AG10803 (cell line): Measurements from ENCODE around the gene CDK11B.
A peak's percentile ranks its signal among the peaks of the same experiment; 100 is the strongest.
"Not testable (repeated sequence)": the region's sequence is repeated elsewhere in the genome, so short reads cannot be mapped to it uniquely, and the experiment has no call there.

ENCODE experiments used
- DNase-seq: peaks from one replicate; pipeline ENCODE4 v3.0.0; 2010; ENCODE audit warnings: low read depth
- H3K4me3 ChIP-seq: 2 replicates; pipeline ENCODE4 v1.5.1; 2011; ENCODE audit warnings: mild to moderate bottlenecking, low read length, control low read depth
- CTCF ChIP-seq: conservative IDR thresholded peaks from 2 replicates; pipeline ENCODE4 v1.5.1; 2011; ENCODE audit warnings: mild to moderate bottlenecking, low read length, control low read depth, inconsistent platforms

Gene CDK11B

GRCh38 chr1:1666526-1666925 lies 7.7 kb upstream of the CDK11B start:
- no peak for DNase-seq
- no peak overlapping the region for H3K4me3 ChIP-seq
- no peak for TF ChIP-seq CTCF

GRCh38 chr1:1665815-1666251 lies 7.0 kb upstream of the CDK11B start:
- no peak overlapping the region for H3K4me3 ChIP-seq
- no peak for DNase-seq
- peak; percentile 37 for TF ChIP-seq CTCF

- TF ChIP-seq CTCF, result no peak
- no peak for DNase-seq
- no peak overlapping the region for H3K4me3 ChIP-seq
Observed at GRCh38 chr1:1664941-1665814, 6.4 kb upstream of the CDK11B start.

GRCh38 chr1:1664318-1664717 lies 5.5 kb upstream of the CDK11B start:
- not testable (repeated sequence) for DNase-seq, H3K4me3 ChIP-seq

- peak overlapping the region; percentile 17 for H3K4me3 ChIP-seq
- peak; percentile 58 for DNase-seq
Observed at GRCh38 chr1:1662830-1663560, 4.2 kb upstream of the CDK11B start.

GRCh38 chr1:1662392-1662791 lies 3.6 kb upstream of the CDK11B start:
- DNase-seq, result peak; percentile 63
- H3K4me3 ChIP-seq, result peak overlapping the region; percentile 17

- H3K4me3 ChIP-seq, DNase-seq: not testable (repeated sequence)
Observed at GRCh38 chr1:1648265-1648664, 10.5 kb downstream of the CDK11B start.

- DNase-seq, H3K4me3 ChIP-seq: not testable (repeated sequence)
Observed at GRCh38 chr1:1647567-1648241, 11.1 kb downstream of the CDK11B start.

- H3K4me3 ChIP-seq, DNase-seq: not testable (repeated sequence)
Observed at GRCh38 chr1:1646326-1646725, 12.5 kb downstream of the CDK11B start.

GRCh38 chr1:1640711-1641461 lies 17.9 kb downstream of the CDK11B start:
- not testable (repeated sequence) for H3K4me3 ChIP-seq, DNase-seq

- not testable (repeated sequence) for DNase-seq, H3K4me3 ChIP-seq
Observed at GRCh38 chr1:1640081-1640480, 18.7 kb downstream of the CDK11B start.

- not testable (repeated sequence) for DNase-seq, H3K4me3 ChIP-seq
Observed at GRCh38 chr1:1639368-1639767, 19.4 kb downstream of the CDK11B start.

GRCh38 chr1:1638528-1638927 lies 20.3 kb downstream of the CDK11B start:
- H3K4me3 ChIP-seq, DNase-seq: not testable (repeated sequence)

- not testable (repeated sequence) for H3K4me3 ChIP-seq, DNase-seq
Observed at GRCh38 chr1:1637479-1637875, 21.3 kb downstream of the CDK11B start.
